GM21528 (cell line): ENCODE results near the gene PTPN3.

Experiments used
- ATAC-seq: cut with Tn5 transposase; IDR thresholded peaks from one replicate; pipeline ENCODE4 v1.9.1; 2021; ENCODE audit warnings: mild to moderate bottlenecking, moderate library complexity; ENCODE audit not compliant: unreplicated experiment, low FRiP score

The PTPN3 gene

GRCh38 chr9:109430231-109430630 is 67.9 kb downstream of the PTPN3 start:
- ATAC-seq: no peak

GRCh38 chr9:109428854-109429253 is 69.3 kb downstream of the PTPN3 start:
- no peak for ATAC-seq

- no peak for ATAC-seq
These were observed 70.2 kb downstream of the PTPN3 start for GRCh38 chr9:109427886-109428285.

- no peak for ATAC-seq
These were observed 71.3 kb downstream of the PTPN3 start for GRCh38 chr9:109426626-109427402.

GRCh38 chr9:109424618-109425017 is 73.5 kb downstream of the PTPN3 start:
- ATAC-seq: no peak

- ATAC-seq: no peak
These were observed 74.2 kb downstream of the PTPN3 start for GRCh38 chr9:109423877-109424276.

- peak; percentile 81 for ATAC-seq
These were observed 75.5 kb downstream of the PTPN3 start for GRCh38 chr9:109422641-109423040.

- no peak for ATAC-seq
These were observed 76.8 kb downstream of the PTPN3 start for GRCh38 chr9:109421026-109421970.

GRCh38 chr9:109419531-109419930 is 78.6 kb downstream of the PTPN3 start:
- ATAC-seq: no peak

- peak; percentile 36 for ATAC-seq
These were observed 79.3 kb downstream of the PTPN3 start for GRCh38 chr9:109418827-109419226.

GRCh38 chr9:109417585-109418544 is 80.2 kb downstream of the PTPN3 start:
- no peak for ATAC-seq

GRCh38 chr9:109417054-109417453 is 81.1 kb downstream of the PTPN3 start:
- ATAC-seq: no peak

GRCh38 chr9:109416135-109416706 is 81.9 kb downstream of the PTPN3 start:
- peak; percentile 45 for ATAC-seq

- ATAC-seq: no peak
These were observed 83.9 kb downstream of the PTPN3 start for GRCh38 chr9:109414125-109414785.

GRCh38 chr9:109411798-109412352 is 86.2 kb downstream of the PTPN3 start:
- ATAC-seq: peak; percentile 51

GRCh38 chr9:109411069-109411761 is 86.9 kb downstream of the PTPN3 start:
- ATAC-seq: peak; percentile 67

GRCh38 chr9:109409773-109410397 is 88.2 kb downstream of the PTPN3 start:
- no peak for ATAC-seq
